ENCODE data around the gene AP2B1.

- TF ChIP-seq CTCF (IDR thresholded peaks at IDR 0.05) (no peak), SMAD3 (CRISPR knock-in tag; IDR thresholded peaks at IDR 0.05; ENCODE audit: borderline replicate concordance) (no peak), TEAD1 (CRISPR knock-in tag; IDR thresholded peaks at IDR 0.05) (no peak), TEAD4 (CRISPR knock-in tag; IDR thresholded peaks at IDR 0.05) (no peak), HMGXB4 (CRISPR knock-in tag; IDR thresholded peaks at IDR 0.05) (no peak), SP1 (CRISPR knock-in tag; conservative IDR thresholded peaks at IDR 0.05) (no peak), ZNF138 (CRISPR knock-in tag; conservative IDR thresholded peaks at IDR 0.05) (no peak), CBFB (CRISPR knock-in tag; IDR thresholded peaks at IDR 0.05; ENCODE audit: low read depth) (no peak), NFYB (CRISPR knock-in tag; conservative IDR thresholded peaks at IDR 0.05; ENCODE audit: low read depth) (no peak), JAZF1 (CRISPR knock-in tag; IDR thresholded peaks at IDR 0.05) (no peak), AFF4 (CRISPR knock-in tag; IDR thresholded peaks at IDR 0.05; ENCODE audit: borderline replicate concordance) (no peak), MYBL2 (CRISPR knock-in tag; IDR thresholded peaks at IDR 0.05) (no peak), ATF3 (CRISPR knock-in tag; conservative IDR thresholded peaks at IDR 0.05) (no peak), ESRRA (CRISPR knock-in tag; IDR thresholded peaks at IDR 0.05; ENCODE audit: borderline replicate concordance) (no peak)
Measured at GRCh38 chr17:35740216-35740615, 153.1 kb downstream of the AP2B1 start.
